Ishikawa (cell line): Measurements from ENCODE around the gene DBN1.

Experiments
- CEBPB ChIP-seq: IDR thresholded peaks from 2 replicates; pipeline ENCODE4 v1.6.1; 2012
- CREB1 ChIP-seq: IDR thresholded peaks from 2 replicates; pipeline ENCODE4 v1.6.1; 2012; ENCODE audit warnings: low read depth
- EGR1 ChIP-seq: IDR thresholded peaks from 2 replicates; pipeline ENCODE4 v1.6.1; 2012
- EP300 ChIP-seq: IDR thresholded peaks from 2 replicates; pipeline ENCODE4 v1.6.1; 2012; ENCODE audit warnings: borderline replicate concordance
- FOXM1 ChIP-seq: IDR thresholded peaks from 2 replicates; pipeline ENCODE4 v1.6.1; 2012; ENCODE audit warnings: low read depth, borderline replicate concordance
- MAX ChIP-seq: IDR thresholded peaks from 2 replicates; pipeline ENCODE4 v1.6.1; 2012
- NFIC ChIP-seq: IDR thresholded peaks from 2 replicates; pipeline ENCODE4 v1.6.1; 2012
- RAD21 ChIP-seq: IDR thresholded peaks from 2 replicates; pipeline ENCODE4 v1.6.1; 2012; ENCODE audit warnings: low read depth
- REST ChIP-seq: IDR thresholded peaks from 2 replicates; pipeline ENCODE4 v1.6.1; 2012; ENCODE audit warnings: low read depth, mild to moderate bottlenecking
- TAF1 ChIP-seq: IDR thresholded peaks from 2 replicates; pipeline ENCODE4 v1.6.1; 2012; ENCODE audit warnings: low read depth, mild to moderate bottlenecking
- TCF12 ChIP-seq: IDR thresholded peaks from 2 replicates; pipeline ENCODE4 v1.6.1; 2012; ENCODE audit warnings: low read depth
- USF1 ChIP-seq: IDR thresholded peaks from 2 replicates; pipeline ENCODE4 v1.6.1; 2012
- YY1 ChIP-seq: IDR thresholded peaks from 2 replicates; pipeline ENCODE4 v1.6.1; 2012; ENCODE audit warnings: low read depth
- ZBTB7A ChIP-seq: IDR thresholded peaks from 2 replicates; pipeline ENCODE4 v1.6.1; 2012; ENCODE audit warnings: low read depth

- TF ChIP-seq NFIC (no peak), RAD21 (no peak), ZBTB7A (no peak), FOXM1 (no peak), YY1 (no peak), MAX (no peak), EP300 (no peak), USF1 (no peak), EGR1 (no peak), REST (no peak), TAF1 (no peak), TCF12 (no peak), CREB1 (no peak), CEBPB (no peak)
These were observed 30.1 kb downstream of the DBN1 start for GRCh38 chr5:177443144-177443983.
